ENCODE results near the gene NXNL2.

NXNL2 gene

DNA sequence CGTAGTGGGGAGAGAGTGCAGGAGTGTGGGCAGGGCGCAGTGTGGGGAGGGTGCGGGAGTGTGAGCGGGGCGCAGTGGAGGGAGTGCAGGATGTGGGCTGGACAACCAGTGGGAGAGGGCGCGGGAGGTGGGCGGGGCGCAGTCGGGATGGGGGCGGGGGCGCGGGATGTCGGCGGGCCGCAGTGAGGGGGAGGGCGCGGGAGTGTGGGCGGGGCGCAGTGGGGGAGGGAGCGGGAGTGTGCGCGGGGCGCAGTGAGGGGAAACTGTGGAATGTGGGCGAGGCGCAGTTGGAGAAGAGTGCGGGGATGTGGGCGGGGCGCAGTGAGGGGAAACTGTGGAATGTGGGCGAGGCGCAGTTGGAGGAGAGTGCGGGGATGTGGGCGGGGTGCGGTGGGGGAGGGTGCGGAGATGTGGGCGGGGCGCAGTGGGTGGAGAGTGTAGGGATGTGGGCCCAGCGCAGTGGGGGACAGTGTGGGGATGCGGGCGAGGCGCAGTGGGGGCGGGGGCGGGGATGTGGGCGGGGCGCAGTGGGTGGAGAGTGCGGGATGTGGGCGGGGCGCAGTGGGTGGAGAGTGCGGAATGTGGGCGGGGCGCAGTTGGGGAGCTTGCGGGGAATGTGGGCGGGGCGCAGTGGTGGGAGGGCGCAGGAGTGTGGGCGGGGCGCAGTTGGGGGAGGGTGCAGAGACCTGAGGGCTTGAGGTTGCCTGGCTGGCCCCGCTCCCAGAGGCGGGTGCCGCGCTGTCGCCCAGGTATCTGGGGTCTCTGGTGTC, at the start of gene NXNL2:
Gene NXNL2 (plus strand): TSS at position 723 of the 770 bp plus-strand sequence. CDS start 257 bp downstream, outside the sequence.
- DNase-seq, result no peak

GRCh38 chr9:88488166-88488565, 46.8 kb upstream of the NXNL2 start:
- DNase-seq, result no peak

GRCh38 chr9:88494983-88495721, 39.8 kb upstream of the NXNL2 start:
- no peak for DNase-seq

DNA sequence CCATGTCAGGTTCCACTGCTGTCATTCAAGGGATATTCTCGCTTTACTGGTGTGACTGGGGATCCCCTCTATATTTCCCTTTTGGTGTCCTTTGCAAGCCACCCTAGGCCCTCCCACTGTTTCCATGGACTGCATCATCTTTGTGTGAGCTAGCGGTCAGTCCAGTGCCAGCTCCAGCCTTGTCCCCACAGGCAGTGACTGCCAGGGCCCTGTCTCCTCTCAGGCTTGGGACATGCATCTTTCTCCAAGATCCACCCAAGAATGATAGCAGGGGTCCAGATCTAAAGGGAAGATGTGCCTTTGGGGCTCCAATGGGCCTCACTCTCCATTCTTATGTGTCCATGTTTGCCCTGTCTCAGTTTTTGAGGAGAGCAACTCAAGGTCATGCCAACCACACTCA, 37.8 kb upstream of the NXNL2 start:
- DNase-seq, result no peak

DNA sequence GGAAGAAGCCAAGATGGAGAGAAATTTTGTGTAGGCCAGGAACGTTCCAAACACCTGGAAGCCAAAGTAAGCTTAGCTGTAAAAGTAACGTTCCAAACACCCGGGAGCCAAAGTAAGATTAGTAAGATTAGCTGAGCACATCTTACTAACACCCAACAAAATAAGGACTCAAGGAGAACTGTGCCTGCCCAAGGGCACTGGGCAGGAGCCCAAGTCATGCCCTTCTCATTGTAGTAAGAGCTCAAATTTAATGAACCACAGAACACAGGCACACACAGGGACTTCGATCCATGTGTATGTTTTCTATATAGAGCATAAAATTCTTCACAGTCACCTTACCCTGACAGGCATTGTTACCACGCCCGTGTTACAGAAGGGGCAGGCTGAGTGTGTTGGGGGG, 36.1 kb upstream of the NXNL2 start:
- DNase-seq, result no peak

GRCh38 chr9:88501086-88501485, 33.9 kb upstream of the NXNL2 start:
- no peak for DNase-seq

- DNase-seq, result no peak
These were observed 32.4 kb upstream of the NXNL2 start for GRCh38 chr9:88502552-88503034.

DNA sequence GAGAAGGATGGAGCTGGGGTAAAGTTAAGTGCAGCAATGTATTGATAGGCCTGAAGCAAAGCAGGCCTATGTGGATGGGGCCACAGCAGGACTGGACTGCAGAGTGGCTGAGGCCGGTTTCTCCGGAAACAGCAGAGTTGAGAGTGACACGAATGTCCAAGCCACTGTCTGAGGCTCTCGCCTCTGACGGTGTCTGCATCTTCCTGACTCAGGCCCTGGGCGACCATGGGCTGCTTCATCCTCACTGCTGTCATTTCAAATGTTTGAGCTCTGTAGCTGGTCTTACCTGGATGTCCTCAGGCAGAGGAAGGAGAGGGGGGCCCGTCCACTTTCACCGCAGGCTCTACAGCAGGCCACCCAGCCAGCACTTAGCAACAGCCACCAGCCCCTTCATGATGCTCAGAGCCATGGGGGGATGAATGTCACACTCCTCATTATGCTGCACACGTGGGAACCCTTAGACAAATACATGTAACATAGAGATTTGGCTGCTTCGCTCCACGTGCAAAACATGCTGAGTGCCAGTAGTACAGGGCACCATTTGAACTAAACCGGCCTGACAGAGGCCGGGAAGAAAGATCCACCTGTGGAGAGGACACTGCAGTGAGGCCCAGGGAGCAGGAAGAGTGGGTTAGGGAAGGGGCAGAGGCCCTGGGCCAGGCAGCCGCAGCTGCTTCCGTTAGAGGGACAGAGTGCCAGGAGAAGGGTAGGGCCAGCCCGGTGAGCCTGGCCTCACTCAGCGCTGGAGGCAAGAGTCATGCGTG, 31.7 kb upstream of the NXNL2 start:
- DNase-seq, result no peak

- DNase-seq, result no peak
These were observed 30.9 kb upstream of the NXNL2 start for GRCh38 chr9:88503845-88504764.

DNA sequence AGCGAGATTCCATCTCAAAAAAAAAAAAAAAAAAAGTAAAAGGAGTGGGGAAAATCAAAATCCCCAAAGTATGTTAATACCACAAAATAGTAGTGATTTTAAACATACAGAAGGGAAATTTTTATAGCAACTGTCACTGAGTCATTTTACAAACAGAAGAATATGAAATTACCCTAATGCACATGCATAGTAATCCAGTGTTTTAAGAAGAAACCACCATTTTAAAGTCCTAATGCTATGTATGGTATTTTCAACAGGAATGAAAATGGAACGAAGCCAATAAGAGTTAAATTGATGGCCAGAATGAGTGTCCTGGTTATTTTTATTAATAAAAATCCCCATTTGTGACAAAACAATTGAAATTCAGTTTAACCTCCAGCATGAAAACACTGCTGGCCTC, 26.7 kb upstream of the NXNL2 start:
- no peak for DNase-seq

GRCh38 chr9:88511906-88512305, 23.1 kb upstream of the NXNL2 start:
- DNase-seq, result no peak

DNA sequence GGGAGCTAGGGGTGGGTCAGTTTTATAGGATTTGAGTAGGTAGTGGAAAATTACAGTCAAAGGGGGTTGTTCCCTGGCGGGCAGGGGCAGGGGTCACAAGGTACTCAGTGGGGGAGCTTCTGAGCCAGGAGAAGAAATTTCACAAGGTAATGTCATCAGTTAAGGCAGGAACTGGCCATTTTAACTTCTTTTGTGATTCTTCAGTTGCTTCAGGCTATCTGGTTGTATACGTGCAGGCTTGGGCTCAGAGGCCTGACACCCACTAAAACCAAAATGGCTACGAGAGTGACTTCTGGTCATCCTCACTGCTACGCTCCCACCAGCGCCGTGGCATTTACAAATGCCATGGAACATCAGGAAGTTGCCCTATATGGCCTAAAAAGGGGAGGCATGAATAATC, 20.7 kb upstream of the NXNL2 start:
- DNase-seq, result no peak

- DNase-seq, result no peak
These were observed 13.7 kb upstream of the NXNL2 start for GRCh38 chr9:88521308-88521707.

DNA sequence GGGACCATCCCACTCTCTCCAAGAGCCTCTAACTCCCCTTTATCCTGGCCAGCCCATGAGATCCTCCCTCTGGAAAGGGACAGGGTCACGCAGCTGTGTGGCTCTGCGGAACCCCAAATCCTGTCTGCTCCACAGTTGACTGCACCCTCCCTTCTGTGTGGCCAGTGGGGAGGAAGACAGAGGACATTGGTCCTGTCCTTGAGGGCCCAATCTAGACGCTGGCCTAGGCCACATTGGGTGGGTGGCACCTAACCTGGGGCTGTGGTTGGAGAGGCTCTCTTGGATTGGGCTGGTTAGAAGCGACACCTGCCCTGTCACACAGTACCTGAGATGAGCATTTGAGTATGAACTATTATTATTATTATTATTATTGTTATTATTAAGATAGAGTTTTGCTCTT, 12.6 kb upstream of the NXNL2 start:
- no peak for DNase-seq

DNA sequence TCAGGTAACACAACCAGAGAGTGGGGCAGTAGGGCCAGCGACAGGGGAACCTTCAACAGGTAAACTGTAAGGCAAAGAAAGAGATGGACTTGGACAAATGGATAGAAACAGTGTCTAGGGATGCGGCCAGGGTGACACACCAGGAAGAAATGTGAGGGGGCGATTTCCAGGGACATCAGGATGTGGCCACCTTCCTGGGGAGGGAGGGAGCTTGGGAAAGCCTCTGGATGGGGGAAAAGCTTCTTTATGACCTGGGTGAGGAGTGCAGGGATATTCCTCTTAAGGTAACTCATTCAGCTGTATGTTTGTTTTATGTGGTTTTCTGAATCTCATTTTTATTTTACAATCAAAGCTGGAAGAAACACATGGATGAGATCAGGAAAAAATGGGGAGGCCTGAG, 11.9 kb upstream of the NXNL2 start:
- DNase-seq, result no peak

DNA sequence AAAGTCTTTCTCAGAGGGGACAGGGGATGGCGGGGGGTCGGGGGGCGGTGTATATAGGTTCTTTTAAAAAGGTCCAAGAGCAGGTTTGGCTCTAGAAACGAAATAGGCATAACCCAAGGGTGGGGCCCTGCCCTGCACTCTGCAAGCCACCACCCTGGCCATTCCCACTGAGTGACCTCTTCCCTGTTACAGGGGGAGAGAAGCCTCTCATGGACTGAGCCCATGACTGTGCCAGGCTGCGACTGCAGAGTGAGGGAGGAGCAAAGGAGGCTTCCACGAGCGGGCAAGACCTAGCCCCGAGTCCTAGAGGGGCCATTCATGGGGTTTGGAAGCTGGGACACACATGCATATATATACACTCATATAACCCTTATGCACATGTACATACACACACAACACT, 10.1 kb upstream of the NXNL2 start:
- no peak for DNase-seq

DNA sequence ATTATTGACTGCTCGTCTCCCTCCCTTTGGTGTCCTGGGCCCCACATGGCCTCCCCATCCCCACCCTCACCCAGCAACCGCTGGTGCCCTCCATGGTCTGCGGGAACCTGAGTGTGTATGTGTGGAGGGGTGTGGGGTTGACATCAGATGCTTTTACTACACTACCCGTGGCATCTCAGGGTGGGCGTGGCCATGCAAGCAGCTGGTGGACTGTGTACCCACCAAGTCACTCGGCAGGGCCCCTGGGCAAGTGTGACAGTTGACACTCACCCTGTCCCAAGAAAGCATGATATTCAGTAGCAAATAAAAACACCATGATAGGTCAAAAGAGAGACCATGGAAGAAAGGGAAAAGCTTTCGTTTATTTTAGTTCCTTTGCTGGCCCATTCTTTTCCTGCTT, 7.4 kb upstream of the NXNL2 start:
- no peak for DNase-seq

GRCh38 chr9:88528080-88528790, 6.7 kb upstream of the NXNL2 start:
- no peak for DNase-seq

DNA sequence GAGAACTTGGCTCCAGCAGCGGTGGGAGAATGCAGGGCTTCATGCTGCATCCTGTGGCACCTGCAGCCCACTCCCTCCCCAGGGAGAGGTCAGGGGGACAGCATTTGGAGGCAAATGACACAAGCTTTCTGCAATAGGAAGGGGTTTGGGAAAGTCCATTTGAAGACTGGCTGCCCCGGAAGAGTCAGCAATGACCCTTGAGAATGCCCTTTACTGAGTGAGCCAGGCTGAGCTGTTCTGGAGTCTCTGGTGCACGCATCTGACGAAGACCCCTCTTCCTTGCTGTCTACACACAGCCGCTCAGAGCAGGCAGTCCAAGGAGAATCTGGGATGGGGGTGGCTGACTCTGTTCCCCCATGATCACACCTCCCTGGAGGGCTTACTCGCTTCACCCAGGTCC, 5.5 kb upstream of the NXNL2 start:
- no peak for DNase-seq

DNA sequence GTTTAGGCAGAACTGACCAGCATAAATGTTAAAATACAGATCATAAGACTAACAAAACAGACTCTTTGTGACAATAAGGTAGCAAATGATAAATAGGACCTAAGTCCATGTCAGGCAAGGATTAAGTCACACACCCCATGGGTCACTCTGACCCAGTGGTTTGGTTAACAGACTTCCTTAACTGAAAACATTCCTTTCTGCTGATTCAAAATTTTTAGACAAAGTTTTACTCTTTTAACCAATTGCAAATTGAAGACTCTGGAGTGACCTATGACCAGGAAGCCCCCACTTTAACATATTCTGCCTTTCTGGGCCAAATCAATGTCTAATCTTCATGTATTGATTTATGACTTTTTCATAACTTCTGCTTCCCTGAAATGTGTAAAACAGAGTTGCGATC, 4.9 kb upstream of the NXNL2 start:
- DNase-seq, result no peak

DNA sequence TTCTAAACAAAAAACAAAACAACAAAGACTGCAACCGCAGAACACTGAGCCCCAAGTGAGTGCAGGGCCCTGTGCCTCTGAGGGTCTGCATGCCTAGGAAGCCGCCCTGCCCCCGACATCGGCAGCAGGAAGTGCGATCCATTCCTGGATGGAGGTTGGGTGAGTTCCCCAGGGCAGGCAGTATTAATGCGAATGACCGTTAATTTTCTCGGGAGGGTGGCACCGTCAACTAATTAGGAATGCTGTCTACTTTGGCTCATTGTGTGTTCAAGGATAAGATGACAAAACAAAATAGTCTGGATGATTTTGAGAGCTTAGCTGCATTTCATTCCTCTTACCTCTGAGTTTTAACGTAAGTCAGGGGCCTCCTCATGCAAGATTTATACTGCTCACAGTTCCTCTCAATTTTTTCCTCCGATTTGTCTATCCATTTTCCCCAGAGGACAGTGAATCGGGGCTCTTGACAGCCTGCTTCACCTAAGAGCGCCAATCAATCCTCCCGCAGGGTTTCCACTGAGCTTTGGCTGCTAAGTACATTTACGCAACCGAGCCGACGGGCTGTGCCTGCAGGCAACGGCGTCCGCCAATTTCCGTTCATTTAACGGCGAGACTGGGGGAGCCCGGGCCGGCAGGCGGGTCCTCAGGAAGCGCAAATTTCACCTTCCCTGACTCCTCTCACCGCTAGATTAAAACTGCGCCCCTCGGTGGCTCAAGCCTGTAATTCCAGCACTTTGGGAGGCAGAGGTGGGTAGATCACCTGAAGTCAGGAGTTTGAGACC, 2.9 kb upstream of the NXNL2 start:
- no peak for DNase-seq
